Erythroblast (primary cell): ENCODE measurements around the gene NFRKB.

Source experiments
- GATA1 ChIP-seq: IDR thresholded peaks from 2 replicates; pipeline ENCODE4 v1.6.1; 2011; ENCODE audit warnings: low read depth, mild to moderate bottlenecking, control low read depth, low read length, moderate library complexity
- POLR2A ChIP-seq: IDR thresholded peaks from 2 replicates; pipeline ENCODE4 v1.6.1; 2011; ENCODE audit warnings: mild to moderate bottlenecking, low read length

DNA sequence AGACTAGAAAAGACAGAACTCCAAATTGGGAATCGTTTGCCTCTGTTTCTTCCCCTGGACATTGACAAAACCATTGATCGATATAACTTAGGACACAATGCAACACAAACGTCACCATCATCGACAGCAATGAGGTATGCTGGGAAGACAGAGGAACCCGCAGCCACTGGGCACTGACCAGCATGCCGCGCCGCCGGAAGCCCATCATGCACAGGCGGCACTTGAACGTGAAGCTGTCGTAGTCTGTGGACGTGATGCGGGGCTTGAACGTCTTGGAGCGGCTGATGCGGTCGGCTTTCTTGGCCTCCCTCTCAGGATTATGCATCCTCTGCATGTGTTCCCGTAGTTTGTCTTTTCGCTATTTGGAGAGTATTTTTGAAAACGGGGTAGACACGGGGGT is 23.0 kb upstream of the NFRKB start:
- no peak for TF ChIP-seq POLR2A
- TF ChIP-seq GATA1 = no peak
